ENCODE measurements around the gene MEIKIN. TPM values are rescaled to one million over a fixed set of nuclear protein-coding genes. Genes with fewer than 3 reads are reported as not detected.

Gene MEIKIN
- total and polyA plus RNA-seq, 12 donors, result 0.09 TPM; not detected in 11

DNA sequence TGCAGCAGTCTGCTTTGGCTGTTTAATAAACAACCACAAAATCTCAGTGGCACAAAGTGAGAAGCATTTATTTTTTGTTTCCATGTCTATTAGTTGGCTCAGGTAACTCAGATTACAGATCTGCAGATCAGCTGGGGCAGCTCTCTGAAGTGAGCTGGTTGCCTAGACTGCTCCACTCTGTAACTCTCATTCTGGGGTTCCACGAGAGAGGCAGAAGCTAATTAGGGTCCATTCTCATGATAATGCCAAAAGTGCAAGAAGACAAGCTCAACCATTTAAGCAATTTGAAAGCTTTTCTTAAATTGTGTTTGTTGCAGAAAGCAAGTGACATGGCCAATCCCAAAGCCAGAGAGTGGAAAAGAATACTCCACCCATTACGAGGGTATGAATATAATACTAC, 13.2 kb downstream of the MEIKIN start:
- no peak for DNase-seq
- H3K27ac ChIP-seq, result no peak overlapping the region
- WGBS, 2 donors, result 71 to 73% methylated on average over 2 of the region's 2 CpGs

DNA sequence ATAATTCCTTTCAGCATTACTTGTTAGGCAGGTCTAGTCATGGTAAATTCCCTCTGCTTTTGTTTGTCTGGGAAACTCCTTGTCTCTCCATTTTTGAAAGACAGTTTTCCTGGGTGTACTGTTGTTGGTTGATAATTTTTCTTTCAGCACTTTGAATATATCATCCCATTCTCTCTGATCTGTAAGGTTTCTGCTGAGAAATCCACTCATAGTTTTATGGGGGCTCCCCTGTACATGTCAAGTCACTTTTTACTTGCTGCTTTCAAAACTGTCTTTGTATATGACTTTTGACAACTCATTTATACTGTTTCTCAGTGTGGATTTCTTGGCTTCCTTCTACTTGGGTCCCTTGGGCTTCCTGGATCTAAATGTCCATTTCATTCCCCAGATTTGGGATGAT, 16.5 kb downstream of the MEIKIN start:
- TF ChIP-seq, protein P1, sequence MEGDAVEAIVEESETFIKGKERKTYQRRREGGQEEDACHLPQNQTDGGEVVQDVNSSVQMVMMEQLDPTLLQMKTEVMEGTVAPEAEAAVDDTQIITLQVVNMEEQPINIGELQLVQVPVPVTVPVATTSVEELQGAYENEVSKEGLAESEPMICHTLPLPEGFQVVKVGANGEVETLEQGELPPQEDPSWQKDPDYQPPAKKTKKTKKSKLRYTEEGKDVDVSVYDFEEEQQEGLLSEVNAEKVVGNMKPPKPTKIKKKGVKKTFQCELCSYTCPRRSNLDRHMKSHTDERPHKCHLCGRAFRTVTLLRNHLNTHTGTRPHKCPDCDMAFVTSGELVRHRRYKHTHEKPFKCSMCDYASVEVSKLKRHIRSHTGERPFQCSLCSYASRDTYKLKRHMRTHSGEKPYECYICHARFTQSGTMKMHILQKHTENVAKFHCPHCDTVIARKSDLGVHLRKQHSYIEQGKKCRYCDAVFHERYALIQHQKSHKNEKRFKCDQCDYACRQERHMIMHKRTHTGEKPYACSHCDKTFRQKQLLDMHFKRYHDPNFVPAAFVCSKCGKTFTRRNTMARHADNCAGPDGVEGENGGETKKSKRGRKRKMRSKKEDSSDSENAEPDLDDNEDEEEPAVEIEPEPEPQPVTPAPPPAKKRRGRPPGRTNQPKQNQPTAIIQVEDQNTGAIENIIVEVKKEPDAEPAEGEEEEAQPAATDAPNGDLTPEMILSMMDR (IDR thresholded peaks at IDR 0.05), result no peak
- ATAC-seq, result no peak
- H3K36me3 ChIP-seq, result no peaks in the 10 kb centered on the region
- H3K9me3 ChIP-seq, result peaks cover 0 to 68% (median 22%) of the 10 kb centered on the region in 11 donors
- intact Hi-C loops (cut with DNase I), result no loop called here
- no peak overlapping the region for H3K27ac ChIP-seq
- DNase-seq, result no peak
- no peaks in the 10 kb centered on the region for H3K4me1 ChIP-seq
- peaks cover 0 to 4% (median 0%) of the 10 kb centered on the region in 7 donors for H3K27me3 ChIP-seq
- H3K4me3 ChIP-seq, result no peak overlapping the region

More for the DNA sequence above, 13.2 kb downstream of the MEIKIN start:
- no peak for ATAC-seq
- intact Hi-C loops (cut with DNase I), result loop anchor here in 1 of 10 donors (10.0 kb wide), 1 partner anchor 107 kb away; no protein-coding TSS in a partner anchor
- Histone ChIP-seq H3K4me3 (no peak overlapping the region), H3K9me3 (peaks cover 0 to 44% (median 15%) of the 10 kb centered on the region in 11 donors), H3K36me3 (no peaks in the 10 kb centered on the region), H3K27me3 (peaks cover 0 to 4% (median 0%) of the 10 kb centered on the region in 7 donors), H3K4me1 (no peaks in the 10 kb centered on the region)
- TF ChIP-seq, protein P1 (IDR thresholded peaks at IDR 0.05), result no peak

DNA sequence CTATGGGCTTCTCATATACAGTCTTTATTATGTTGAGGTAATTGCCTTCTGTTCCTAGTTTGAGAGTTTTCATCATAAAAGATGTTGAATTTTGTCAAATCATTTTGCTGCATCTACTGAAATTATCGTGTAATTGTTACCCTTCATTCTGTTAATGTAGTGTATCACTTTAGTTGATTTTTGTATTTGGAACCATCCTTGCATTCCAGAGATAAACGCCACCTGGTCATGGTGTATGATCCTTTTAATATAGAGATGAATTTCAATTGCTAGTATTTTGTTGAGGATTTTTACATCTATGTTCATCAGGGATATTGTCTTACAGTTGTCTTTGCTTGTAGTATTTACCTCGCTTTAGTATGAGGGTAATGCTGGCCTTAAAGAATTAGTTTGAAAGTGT, 19.3 kb downstream of the MEIKIN start:
- Histone ChIP-seq H3K27ac (no peak overlapping the region), H3K4me3 (no peak overlapping the region), H3K36me3 (no peaks in the 10 kb centered on the region), H3K4me1 (no peaks in the 10 kb centered on the region), H3K27me3 (no peaks in the 10 kb centered on the region), H3K9me3 (peaks cover 0 to 66% (median 22%) of the 10 kb centered on the region in 11 donors)
- TF ChIP-seq, protein P1 (IDR thresholded peaks at IDR 0.05), result no peak
- no peak for ATAC-seq
- WGBS, 2 donors, result 73 to 85% methylated on average over 3 of the region's 3 CpGs
- intact Hi-C loops (cut with DNase I), result no loop called here
- DNase-seq, result no peak

DNA sequence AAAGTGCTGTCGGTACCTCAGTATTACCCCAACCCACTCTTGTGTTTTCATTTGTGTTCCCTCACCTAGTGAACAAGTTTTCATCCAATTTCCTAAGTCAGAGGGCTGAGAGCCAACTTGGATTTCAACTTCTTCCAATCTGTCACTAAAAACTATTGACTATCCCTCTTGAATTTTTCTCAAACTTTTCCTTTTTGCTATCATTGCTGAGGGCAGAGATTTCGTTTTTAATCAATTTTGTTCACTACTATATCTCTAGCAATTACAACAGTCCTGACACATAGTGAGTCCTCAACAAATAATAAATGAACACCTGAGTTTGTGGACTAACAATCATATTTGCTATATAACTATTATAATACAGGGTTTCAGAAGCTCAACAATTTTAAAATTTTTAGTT, 29.0 kb downstream of the MEIKIN start:
- Histone ChIP-seq H3K4me3 (no peak overlapping the region), H3K27me3 (peaks cover 0 to 3% (median 0%) of the 10 kb centered on the region in 7 donors), H3K9me3 (peaks cover 0 to 5% (median 0%) of the 10 kb centered on the region in 11 donors), H3K36me3 (no peaks in the 10 kb centered on the region), H3K4me1 (no peaks in the 10 kb centered on the region), H3K27ac (no peak overlapping the region)
- DNase-seq, result no peak
- ATAC-seq, result no peak
- WGBS, 2 donors, result 43 to 50% methylated on average over 2 of the region's 2 CpGs
- intact Hi-C loops (cut with DNase I), result no loop called here
- TF ChIP-seq, protein P1 (IDR thresholded peaks at IDR 0.05), result no peak

All from heart right ventricle (tissue), 16 donors.